Keratinocyte (primary cell): ENCODE results near the gene SEC24A. TPM values are rescaled to one million over a fixed set of nuclear protein-coding genes. Genes with fewer than 3 reads are reported as not detected.

Experiments
- DNase-seq: peaks from one replicate; pipeline ENCODE4 v3.0.0-alpha.2; 2011; ENCODE audit warnings: low read depth, missing footprints, low spot score
- FAIRE-seq: peaks from 2 replicates; lab custom pipeline; 2011; peaks lifted over from hg19 to GRCh38; lab: Jason Lieb, UNC
- H2AFZ ChIP-seq: 2 replicates; pipeline ENCODE4 v1.6.0; 2012; ENCODE audit warnings: low read length, control low read depth, inconsistent platforms; ENCODE audit not compliant: control insufficient read depth
- H3K27ac ChIP-seq: 2 replicates; pipeline ENCODE4 v1.5.1; 2011; ENCODE audit warnings: low read length; ENCODE audit not compliant: control insufficient read depth, insufficient read depth
- H3K27me3 ChIP-seq: 3 replicates; pipeline ENCODE4 v1.6.0; 2011; ENCODE audit warnings: low read length; ENCODE audit not compliant: control insufficient read depth, insufficient read depth; ENCODE audit errors: extremely low read depth
- H3K36me3 ChIP-seq, 2 experiments: 2 replicates in 1 of 2; 3 replicates in 1 of 2; pipeline ENCODE4 v1.5.1; 2011; ENCODE audit warnings: low read length in 2 of 2, mild to moderate bottlenecking in 1 of 2; ENCODE audit not compliant: control insufficient read depth in 2 of 2, insufficient read depth in 2 of 2; ENCODE audit errors: extremely low read depth in 1 of 2
- H3K4me1 ChIP-seq: 3 replicates; pipeline ENCODE4 v1.5.1; 2011; ENCODE audit warnings: low read length; ENCODE audit not compliant: control insufficient read depth, insufficient read depth; ENCODE audit errors: extremely low read depth
- H3K4me2 ChIP-seq: 3 replicates; pipeline ENCODE4 v1.6.0; 2011; ENCODE audit warnings: low read depth, low read length; ENCODE audit not compliant: control insufficient read depth, insufficient read depth; ENCODE audit errors: extremely low read depth
- H3K4me3 ChIP-seq, 3 experiments: fragments of 200-600 bp in 1 of 3; sonication (generic) in 1 of 3; 2 replicates in 2 of 3; 3 replicates in 1 of 3; pipeline ENCODE4 v1.5.1; 2011 to 2016; ENCODE audit warnings: low read length in 3 of 3, mild to moderate bottlenecking in 3 of 3, control low read depth in 2 of 3, inconsistent platforms in 1 of 3, low read depth in 1 of 3, mixed read lengths in 1 of 3, mixed run types in 1 of 3, moderate library complexity in 1 of 3; ENCODE audit not compliant: control insufficient read depth in 2 of 3, insufficient read depth in 2 of 3; ENCODE audit errors: extremely low read depth in 1 of 3
- H3K79me2 ChIP-seq: 2 replicates; pipeline ENCODE4 v1.6.0; 2012; ENCODE audit warnings: low read length; ENCODE audit not compliant: control insufficient read depth, insufficient read depth
- H3K9ac ChIP-seq: 3 replicates; pipeline ENCODE4 v1.6.0; 2011; ENCODE audit warnings: low read length; ENCODE audit not compliant: control insufficient read depth, insufficient read depth; ENCODE audit errors: extremely low read depth
- H3K9me1 ChIP-seq: 3 replicates; pipeline ENCODE4 v1.6.0; 2011; ENCODE audit warnings: low read length; ENCODE audit not compliant: control insufficient read depth, insufficient read depth; ENCODE audit errors: extremely low read depth
- H3K9me3 ChIP-seq: 2 replicates; pipeline ENCODE4 v1.5.1; 2012; ENCODE audit warnings: low read depth, low read length; ENCODE audit not compliant: control insufficient read depth
- H4K20me1 ChIP-seq: 3 replicates; pipeline ENCODE4 v1.6.0; 2011; ENCODE audit warnings: low read length; ENCODE audit not compliant: control insufficient read depth, insufficient read depth; ENCODE audit errors: extremely low read depth
- CTCF ChIP-seq, 3 experiments: IDR thresholded peaks in 1 of 3; conservative IDR thresholded peaks in 1 of 3; optimal IDR thresholded peaks in 1 of 3; 2 replicates in 2 of 3; 3 replicates in 1 of 3; pipeline versions ENCODE3 to v1.5.1; 2011; ENCODE audit warnings: low read length in 3 of 3, mild to moderate bottlenecking in 3 of 3, moderate library complexity in 2 of 3, control low read depth in 1 of 3, inconsistent platforms in 1 of 3; ENCODE audit not compliant: insufficient read depth in 2 of 3; ENCODE audit errors: extremely low read depth in 1 of 3
- EZH2 ChIP-seq: IDR thresholded peaks from one replicate; pipeline ENCODE4 v1.6.1; 2012; ENCODE audit warnings: inconsistent platforms, mild to moderate bottlenecking, low read length, moderate library complexity
- dilution Hi-C: fragments of 300-500 bp; cut with MboI; formaldehyde crosslinking; loops from one replicate; pipeline ENCODE4 v1.7.0; 2020; ENCODE audit warnings: low sequenced_read_pairs; ENCODE audit not compliant: extremely low pct_ligation_motif_present
- polyA plus RNA-seq, 5 experiments: library from polyadenylated mRNA; depleted of rRNA in 3 of 5; stranded (reverse) in 3 of 5; stranded (forward) in 1 of 5; unstranded in 1 of 5; fragments of >200 nt; gene quantifications; 1 replicate in 1 of 5; 2 replicates in 3 of 5; 3 replicates in 1 of 5; pipeline versions ENCODE4 v1.2.1 to v1.2.3, GENCODE V29; 2011 to 2012; ENCODE audit warnings: missing spikeins in 2 of 5, low read depth in 1 of 5, low replicate concordance in 1 of 5

The SEC24A gene
- polyA plus RNA-seq, 1 donor (not counting 4 experiments of a cell fraction or from before 2014, with no cell fraction given): 18.3 TPM

- peaks cover 92% of the 10 kb centered on the region for H3K79me2 ChIP-seq
- H3K27ac ChIP-seq: no peak overlapping the region
- FAIRE-seq (no peak), DNase-seq (no peak)
- no peak overlapping the region for H2AFZ ChIP-seq
- H3K4me2 ChIP-seq: no peak overlapping the region
- peaks cover 4% of the 10 kb centered on the region for H4K20me1 ChIP-seq
- no peaks in the 10 kb centered on the region for H3K27me3 ChIP-seq
- H3K36me3 ChIP-seq: peaks cover 3 to 8% of the 10 kb centered on the region in 2 experiments
- dilution Hi-C loops: no loop called here
- H3K9ac ChIP-seq: no peak overlapping the region
- no peaks in the 10 kb centered on the region for H3K9me1 ChIP-seq
- TF ChIP-seq EZH2: no peak
- TF ChIP-seq CTCF (optimal IDR thresholded peaks at IDR 0.05 in 1 of 3, IDR thresholded peaks at IDR 0.05 in 1 of 3, conservative IDR thresholded peaks at IDR 0.05 in 1 of 3; ENCODE audit: extremely low read depth in 1 of 3, insufficient read depth in 2 of 3, low read length in 3 of 3): no peak
- H3K9me3 ChIP-seq: no peaks in the 10 kb centered on the region
- no peaks in the 10 kb centered on the region for H3K4me1 ChIP-seq
- H3K4me3 ChIP-seq: no peak overlapping the region
These were observed 8.1 kb downstream of the SEC24A start for GRCh38 chr5:134656690-134657089.

GRCh38 chr5:134659456-134659855, 10.9 kb downstream of the SEC24A start:
- Histone ChIP-seq H3K36me3 (peaks cover 10 to 12% of the 10 kb centered on the region in 2 experiments), H3K9ac (no peak overlapping the region), H2AFZ (no peak overlapping the region), H3K4me1 (no peaks in the 10 kb centered on the region), H3K27me3 (no peaks in the 10 kb centered on the region), H3K9me3 (no peaks in the 10 kb centered on the region), H3K27ac (no peak overlapping the region), H4K20me1 (peaks cover 7% of the 10 kb centered on the region), H3K9me1 (no peaks in the 10 kb centered on the region), H3K79me2 (peaks cover 89% of the 10 kb centered on the region), H3K4me3 (no peak overlapping the region), H3K4me2 (no peak overlapping the region)
- dilution Hi-C loops: no loop called here
- no peak for DNase-seq
- no peak for FAIRE-seq
- TF ChIP-seq EZH2 (no peak), CTCF (optimal IDR thresholded peaks at IDR 0.05 in 1 of 3, IDR thresholded peaks at IDR 0.05 in 1 of 3, conservative IDR thresholded peaks at IDR 0.05 in 1 of 3; ENCODE audit: extremely low read depth in 1 of 3, insufficient read depth in 2 of 3, low read length in 3 of 3) (no peak)
